GM19238 (cell line): ENCODE measurements around the gene NME4.

Experiments
- DNase-seq: peaks from one replicate; pipeline ENCODE4 v3.0.0; 2011; ENCODE audit warnings: low spot score; ENCODE audit not compliant: insufficient read length

Gene NME4

GRCh38 chr16:363110-363765, 33.8 kb upstream of the NME4 start:
- no peak for DNase-seq

- no peak for DNase-seq
Measured at GRCh38 chr16:363766-364490, 33.1 kb upstream of the NME4 start.

GRCh38 chr16:364595-365491, 32.2 kb upstream of the NME4 start:
- DNase-seq = no peak

GRCh38 chr16:366476-366875, 30.5 kb upstream of the NME4 start:
- DNase-seq = no peak

- no peak for DNase-seq
Measured at GRCh38 chr16:367333-367903, 29.6 kb upstream of the NME4 start.

- no peak for DNase-seq
Measured at GRCh38 chr16:368388-369158, 28.4 kb upstream of the NME4 start.

GRCh38 chr16:369275-369865, 27.6 kb upstream of the NME4 start:
- DNase-seq = no peak

- DNase-seq = no peak
Measured at GRCh38 chr16:369866-370436, 27.0 kb upstream of the NME4 start.

GRCh38 chr16:370443-370842, 26.6 kb upstream of the NME4 start, which contains the start of gene MRPL28:
MRPL28 (minus strand) TSS chr16:370538; CDS start chr16:370218, 320 bp downstream.
- DNase-seq = peak; percentile 99

- no peak for DNase-seq
Measured at GRCh38 chr16:370979-371514, 26.0 kb upstream of the NME4 start.

GRCh38 chr16:371515-372301, 25.3 kb upstream of the NME4 start:
- no peak for DNase-seq

- no peak for DNase-seq
Measured at GRCh38 chr16:372302-372983, 24.6 kb upstream of the NME4 start.

GRCh38 chr16:373020-373598, 23.9 kb upstream of the NME4 start:
- DNase-seq = no peak

GRCh38 chr16:373848-374615, 23.0 kb upstream of the NME4 start:
- no peak for DNase-seq

GRCh38 chr16:374616-374926, 22.4 kb upstream of the NME4 start:
- no peak for DNase-seq

GRCh38 chr16:375212-375611, 21.8 kb upstream of the NME4 start:
- DNase-seq = no peak
